ENCODE results near the gene TSPAN18. TPM values are rescaled to one million over a fixed set of nuclear protein-coding genes. Genes with fewer than 3 reads are reported as not detected.

The TSPAN18 gene
- total and polyA plus RNA-seq, 3 donors from 2014 or later: 2.1 to 11.1 (median 5.0) TPM

DNA sequence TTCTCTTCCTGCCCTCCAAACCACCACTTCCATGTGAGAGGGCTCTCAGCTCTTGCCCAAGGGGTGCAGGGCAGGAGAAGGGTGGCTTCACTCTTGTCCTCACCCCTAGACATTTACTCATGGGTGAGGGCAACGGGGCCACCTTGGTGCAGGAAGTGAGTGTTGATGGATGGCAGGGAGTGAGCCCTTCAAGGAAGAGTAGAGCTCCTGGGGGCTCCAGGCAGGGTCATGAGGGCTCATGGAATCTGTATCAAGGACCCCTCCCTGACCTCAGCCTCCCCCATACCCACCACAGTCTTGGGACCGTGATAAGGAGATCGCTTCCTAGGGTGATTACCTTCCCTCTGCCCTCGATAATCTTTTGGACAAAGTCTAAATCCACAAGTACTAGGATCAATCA lies 37.8 kb downstream of the TSPAN18 start:
- Histone ChIP-seq H3K4me1 (peaks cover 13% of the 10 kb centered on the region), H3K9me3 (no peaks in the 10 kb centered on the region), H3K27ac (no peak overlapping the region), H3K4me3 (no peak overlapping the region), H3K27me3 (no peaks in the 10 kb centered on the region), H3K36me3 (ENCODE audit: low read depth, missing control alignments) (no peaks in the 10 kb centered on the region)
- TF ChIP-seq POLR2A (IDR thresholded peaks at IDR 0.05): no peak
- TF ChIP-seq, protein P1, sequence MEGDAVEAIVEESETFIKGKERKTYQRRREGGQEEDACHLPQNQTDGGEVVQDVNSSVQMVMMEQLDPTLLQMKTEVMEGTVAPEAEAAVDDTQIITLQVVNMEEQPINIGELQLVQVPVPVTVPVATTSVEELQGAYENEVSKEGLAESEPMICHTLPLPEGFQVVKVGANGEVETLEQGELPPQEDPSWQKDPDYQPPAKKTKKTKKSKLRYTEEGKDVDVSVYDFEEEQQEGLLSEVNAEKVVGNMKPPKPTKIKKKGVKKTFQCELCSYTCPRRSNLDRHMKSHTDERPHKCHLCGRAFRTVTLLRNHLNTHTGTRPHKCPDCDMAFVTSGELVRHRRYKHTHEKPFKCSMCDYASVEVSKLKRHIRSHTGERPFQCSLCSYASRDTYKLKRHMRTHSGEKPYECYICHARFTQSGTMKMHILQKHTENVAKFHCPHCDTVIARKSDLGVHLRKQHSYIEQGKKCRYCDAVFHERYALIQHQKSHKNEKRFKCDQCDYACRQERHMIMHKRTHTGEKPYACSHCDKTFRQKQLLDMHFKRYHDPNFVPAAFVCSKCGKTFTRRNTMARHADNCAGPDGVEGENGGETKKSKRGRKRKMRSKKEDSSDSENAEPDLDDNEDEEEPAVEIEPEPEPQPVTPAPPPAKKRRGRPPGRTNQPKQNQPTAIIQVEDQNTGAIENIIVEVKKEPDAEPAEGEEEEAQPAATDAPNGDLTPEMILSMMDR (IDR thresholded peaks at IDR 0.05): no peak
- DNase-seq: no peak
- 94 to 96% methylated on average over 4 of the region's 4 CpGs for WGBS, 2 donors
- intact Hi-C loops (cut with DNase I; ENCODE audit: low total_unique reads): no loop called here

DNA sequence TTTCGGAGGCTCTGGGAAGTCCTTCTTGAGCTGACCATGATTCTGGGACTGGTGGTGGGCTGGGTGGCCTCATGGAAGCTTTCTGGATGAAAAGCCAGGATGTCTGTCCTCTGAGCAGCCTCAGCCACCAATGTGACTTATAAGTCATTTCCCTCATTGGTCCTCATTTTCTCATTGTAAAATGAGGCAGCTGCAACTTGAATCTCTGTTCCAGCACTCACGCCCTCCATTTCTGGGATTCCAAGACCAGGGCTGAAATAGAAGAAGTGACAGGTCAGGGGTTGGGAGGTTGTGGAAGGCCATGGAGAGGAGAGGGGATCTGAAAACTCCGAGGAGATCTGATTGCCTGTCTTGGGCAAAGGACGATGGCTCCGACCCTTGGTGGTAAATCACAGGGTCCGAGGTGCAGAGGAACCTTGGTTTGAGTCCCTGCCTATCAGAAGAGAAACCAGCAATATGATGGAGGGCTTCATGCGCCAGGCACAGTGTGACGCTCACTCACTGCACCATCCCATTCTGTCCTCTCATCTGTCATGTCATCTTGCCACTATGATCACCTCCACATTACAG lies 38.3 kb downstream of the TSPAN18 start:
- H3K27me3 ChIP-seq: no peaks in the 10 kb centered on the region
- no peak for DNase-seq
- no peak overlapping the region for H3K27ac ChIP-seq
- H3K9me3 ChIP-seq: no peaks in the 10 kb centered on the region
- no peak for TF ChIP-seq POLR2A (IDR thresholded peaks at IDR 0.05)
- TF ChIP-seq, protein P1 (IDR thresholded peaks at IDR 0.05): no peak
- peaks cover 13% of the 10 kb centered on the region for H3K4me1 ChIP-seq
- WGBS, 2 donors: 94 to 98% methylated on average over 8 of the region's 8 CpGs
- no peak overlapping the region for H3K4me3 ChIP-seq
- H3K36me3 ChIP-seq (ENCODE audit: low read depth, missing control alignments): no peaks in the 10 kb centered on the region
- intact Hi-C loops (cut with DNase I; ENCODE audit: low total_unique reads): no loop called here

DNA sequence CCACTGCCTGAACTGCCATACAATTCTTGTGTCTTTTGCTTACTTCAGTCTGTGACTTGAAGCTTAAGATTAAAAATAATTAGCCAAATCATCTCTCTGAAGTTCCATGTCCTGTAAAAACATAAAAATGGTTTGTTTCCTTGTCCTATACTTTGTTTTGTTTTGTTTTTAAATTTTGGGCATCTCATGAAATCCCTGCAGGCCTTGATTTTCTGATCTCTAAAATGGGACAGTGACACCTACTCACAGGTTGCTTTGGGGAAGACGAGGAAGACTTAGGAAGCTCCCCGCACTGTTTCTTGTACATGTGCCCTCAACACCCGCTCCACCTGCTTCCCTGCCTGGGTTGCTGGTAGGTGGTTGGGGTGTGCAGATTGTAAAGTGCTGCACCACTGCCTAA lies 38.9 kb downstream of the TSPAN18 start:
- peaks cover 13% of the 10 kb centered on the region for H3K4me1 ChIP-seq
- no peak for DNase-seq
- TF ChIP-seq, protein P1 (IDR thresholded peaks at IDR 0.05): no peak
- TF ChIP-seq POLR2A (IDR thresholded peaks at IDR 0.05): no peak
- intact Hi-C loops (cut with DNase I; ENCODE audit: low total_unique reads): no loop called here
- no peak overlapping the region for H3K4me3 ChIP-seq
- H3K9me3 ChIP-seq: no peaks in the 10 kb centered on the region
- H3K36me3 ChIP-seq (ENCODE audit: low read depth, missing control alignments): no peaks in the 10 kb centered on the region
- no peaks in the 10 kb centered on the region for H3K27me3 ChIP-seq
- WGBS, 2 donors: 80 to 91% methylated on average over 3 of the region's 3 CpGs
- H3K27ac ChIP-seq: peak overlapping the region in 1 of 2 donors; percentile 47

DNA sequence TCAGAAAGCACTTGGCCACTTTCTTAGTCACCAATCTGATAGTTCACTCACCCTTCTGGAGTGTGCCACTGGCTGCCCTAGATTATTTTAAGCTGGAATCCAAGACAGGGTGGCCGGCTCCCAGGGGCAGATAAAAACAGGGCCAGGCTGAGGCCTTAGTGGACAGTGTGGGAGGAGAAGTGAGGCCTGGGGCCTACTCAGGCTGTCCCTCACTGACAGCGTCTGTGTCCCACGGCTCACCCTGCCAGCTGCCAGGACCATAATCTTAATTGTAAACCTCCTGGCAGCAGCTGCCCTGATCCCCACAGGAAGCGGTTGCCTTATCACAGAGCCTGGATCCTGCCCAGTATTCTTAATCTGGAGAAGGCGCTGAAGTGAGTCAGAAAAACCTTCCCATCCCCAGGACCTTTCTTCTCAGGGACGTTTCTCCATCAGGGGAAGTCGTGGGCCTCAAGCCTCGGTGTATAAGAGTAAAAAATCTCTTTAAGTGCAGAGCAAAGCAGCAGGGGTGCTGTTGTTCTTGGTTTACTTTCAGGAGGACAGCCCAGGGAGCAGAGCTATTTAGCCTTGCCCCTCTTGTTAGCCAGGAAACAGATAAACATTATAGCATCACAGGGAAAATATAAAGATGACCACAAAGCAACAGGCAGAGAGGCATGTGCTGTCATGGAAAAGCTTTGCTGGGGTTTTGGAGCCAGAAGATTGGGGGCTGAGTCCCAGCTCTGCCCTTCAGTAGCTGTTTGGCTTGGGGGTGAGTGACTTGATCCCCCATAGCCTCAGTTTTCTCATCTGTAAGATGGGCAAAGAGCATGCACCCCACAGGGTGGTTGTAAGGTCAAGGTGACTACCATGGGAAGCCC lies 39.6 kb downstream of the TSPAN18 start:
- no peak for TF ChIP-seq POLR2A (IDR thresholded peaks at IDR 0.05)
- TF ChIP-seq, protein P1 (IDR thresholded peaks at IDR 0.05): no peak
- intact Hi-C loops (cut with DNase I; ENCODE audit: low total_unique reads): no loop called here
- no peaks in the 10 kb centered on the region for H3K27me3 ChIP-seq
- H3K36me3 ChIP-seq (ENCODE audit: low read depth, missing control alignments): no peaks in the 10 kb centered on the region
- no peak overlapping the region for H3K4me3 ChIP-seq
- WGBS, 2 donors: 20 to 24% methylated on average over 7 to 8 of the region's 8 CpGs
- H3K9me3 ChIP-seq: no peaks in the 10 kb centered on the region
- peak overlapping the region in 1 of 2 donors; percentile 47 for H3K27ac ChIP-seq
- DNase-seq: peak; percentile 41
- peaks cover 13% of the 10 kb centered on the region for H3K4me1 ChIP-seq
